Stomach (tissue), 4 donors: ENCODE results near the gene PITPNC1.

ENCODE experiments used
- EP300 ChIP-seq: sonication (generic); formaldehyde crosslinking; IDR thresholded peaks from one replicate; pipeline ENCODE4 v1.6.1; 2017; ENCODE audit warnings: antibody characterized with exemption
- POLR2A ChIP-seq, 4 donors: fragments of 450-650 bp; IDR thresholded peaks; one replicate each; pipeline ENCODE4 v1.6.1; 2016; ENCODE audit warnings: antibody characterized with exemption in 4 of 4, control low read depth in 2 of 4, mild to moderate bottlenecking in 1 of 4, moderate library complexity in 1 of 4
- POLR2AphosphoS5 ChIP-seq, 3 donors: sonication (generic); formaldehyde crosslinking; IDR thresholded peaks; one replicate each; pipeline ENCODE4 v1.6.1; 2016; ENCODE audit warnings: antibody characterized with exemption in 3 of 3
- TF ChIP-seq, protein P1 (sequence below), 7 experiments: fragments of 450-650 bp in 4 of 7; fragments of 200-600 bp in 3 of 7; sonication (generic) in 3 of 7; IDR thresholded peaks; one replicate each; pipeline ENCODE4 v1.5.1; 2016 to 2019; ENCODE audit warnings: antibody characterized with exemption in 7 of 7, control low read depth in 2 of 7, mild to moderate bottlenecking in 1 of 7

DNA sequence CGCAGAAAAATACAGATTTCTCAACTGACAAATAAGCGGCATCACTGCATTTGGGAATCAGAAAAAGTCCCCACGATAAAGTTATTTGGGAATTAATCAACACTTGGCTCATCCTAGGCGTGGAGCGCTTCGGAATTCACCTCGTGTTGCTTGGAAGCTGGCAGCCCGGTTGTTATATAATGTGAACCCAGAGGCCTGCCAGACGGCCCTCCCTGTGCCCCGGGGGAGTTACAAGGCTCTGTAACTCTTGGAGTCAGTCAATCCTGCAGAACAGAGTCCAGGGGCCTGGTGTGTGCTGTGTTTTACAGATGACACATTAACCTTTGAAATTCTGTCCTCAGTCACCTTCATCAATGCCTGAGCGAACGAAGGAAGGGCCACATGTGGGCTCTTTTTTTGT, 111.1 kb downstream of the PITPNC1 start:
- TF ChIP-seq, protein P1, sequence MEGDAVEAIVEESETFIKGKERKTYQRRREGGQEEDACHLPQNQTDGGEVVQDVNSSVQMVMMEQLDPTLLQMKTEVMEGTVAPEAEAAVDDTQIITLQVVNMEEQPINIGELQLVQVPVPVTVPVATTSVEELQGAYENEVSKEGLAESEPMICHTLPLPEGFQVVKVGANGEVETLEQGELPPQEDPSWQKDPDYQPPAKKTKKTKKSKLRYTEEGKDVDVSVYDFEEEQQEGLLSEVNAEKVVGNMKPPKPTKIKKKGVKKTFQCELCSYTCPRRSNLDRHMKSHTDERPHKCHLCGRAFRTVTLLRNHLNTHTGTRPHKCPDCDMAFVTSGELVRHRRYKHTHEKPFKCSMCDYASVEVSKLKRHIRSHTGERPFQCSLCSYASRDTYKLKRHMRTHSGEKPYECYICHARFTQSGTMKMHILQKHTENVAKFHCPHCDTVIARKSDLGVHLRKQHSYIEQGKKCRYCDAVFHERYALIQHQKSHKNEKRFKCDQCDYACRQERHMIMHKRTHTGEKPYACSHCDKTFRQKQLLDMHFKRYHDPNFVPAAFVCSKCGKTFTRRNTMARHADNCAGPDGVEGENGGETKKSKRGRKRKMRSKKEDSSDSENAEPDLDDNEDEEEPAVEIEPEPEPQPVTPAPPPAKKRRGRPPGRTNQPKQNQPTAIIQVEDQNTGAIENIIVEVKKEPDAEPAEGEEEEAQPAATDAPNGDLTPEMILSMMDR (IDR thresholded peaks at IDR 0.05), result no peak
- TF ChIP-seq POLR2A (IDR thresholded peaks at IDR 0.05) (no peak), POLR2AphosphoS5 (IDR thresholded peaks at IDR 0.05) (no peak), EP300 (no peak)
